ENCODE measurements around the gene PFN1.

DNA sequence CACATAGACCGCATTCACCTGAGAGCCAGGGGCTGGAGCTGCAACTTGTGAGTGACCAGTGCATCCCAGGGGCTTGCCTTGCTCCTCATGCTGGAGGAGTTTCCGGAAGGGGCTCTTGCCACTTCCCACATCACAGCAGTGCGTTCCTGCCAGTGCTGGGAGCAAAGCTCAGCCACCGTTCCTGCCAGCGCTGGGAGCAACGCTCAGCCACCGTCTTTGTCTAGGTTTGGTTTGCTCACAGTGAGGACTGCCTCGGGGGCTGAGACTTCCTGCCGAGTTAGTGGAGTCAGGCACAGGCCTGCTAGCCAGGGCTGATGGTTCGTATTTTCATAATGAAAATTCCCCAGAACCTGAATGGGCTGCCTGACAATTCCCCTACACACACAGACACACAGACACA lies 40.0 kb downstream of the PFN1 start:
- TF ChIP-seq ZNF274 (IDR thresholded peaks at IDR 0.05; ENCODE audit: borderline replicate concordance, extremely low read depth, low read length), result no peak
- no peak for TF ChIP-seq SIRT6 (IDR thresholded peaks at IDR 0.05; ENCODE audit: low read length)
- TF ChIP-seq, protein P1, sequence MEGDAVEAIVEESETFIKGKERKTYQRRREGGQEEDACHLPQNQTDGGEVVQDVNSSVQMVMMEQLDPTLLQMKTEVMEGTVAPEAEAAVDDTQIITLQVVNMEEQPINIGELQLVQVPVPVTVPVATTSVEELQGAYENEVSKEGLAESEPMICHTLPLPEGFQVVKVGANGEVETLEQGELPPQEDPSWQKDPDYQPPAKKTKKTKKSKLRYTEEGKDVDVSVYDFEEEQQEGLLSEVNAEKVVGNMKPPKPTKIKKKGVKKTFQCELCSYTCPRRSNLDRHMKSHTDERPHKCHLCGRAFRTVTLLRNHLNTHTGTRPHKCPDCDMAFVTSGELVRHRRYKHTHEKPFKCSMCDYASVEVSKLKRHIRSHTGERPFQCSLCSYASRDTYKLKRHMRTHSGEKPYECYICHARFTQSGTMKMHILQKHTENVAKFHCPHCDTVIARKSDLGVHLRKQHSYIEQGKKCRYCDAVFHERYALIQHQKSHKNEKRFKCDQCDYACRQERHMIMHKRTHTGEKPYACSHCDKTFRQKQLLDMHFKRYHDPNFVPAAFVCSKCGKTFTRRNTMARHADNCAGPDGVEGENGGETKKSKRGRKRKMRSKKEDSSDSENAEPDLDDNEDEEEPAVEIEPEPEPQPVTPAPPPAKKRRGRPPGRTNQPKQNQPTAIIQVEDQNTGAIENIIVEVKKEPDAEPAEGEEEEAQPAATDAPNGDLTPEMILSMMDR (IDR thresholded peaks at IDR 0.05; ENCODE audit: control extremely low read depth in 1 of 3, insufficient read depth in 1 of 3, low read depth in 1 of 3, low read length in 3 of 3), result no peak
- TF ChIP-seq CHD2 (IDR thresholded peaks at IDR 0.05; ENCODE audit: low read length), result no peak
- TF ChIP-seq TCF12 (IDR thresholded peaks at IDR 0.05; ENCODE audit: low read depth, low read length), result no peak
- TF ChIP-seq JUND (IDR thresholded peaks at IDR 0.05; ENCODE audit: low read length), result no peak
- no peak for TF ChIP-seq POLR2AphosphoS5 (IDR thresholded peaks at IDR 0.05; ENCODE audit: low read depth, low read length)
- no peak for TF ChIP-seq NRF1 (IDR thresholded peaks at IDR 0.05; ENCODE audit: low read depth, low read length)
- TF ChIP-seq SIN3A (conservative IDR thresholded peaks at IDR 0.05 in 1 of 2, IDR thresholded peaks at IDR 0.05 in 1 of 2; ENCODE audit: low read depth in 1 of 2, low read length in 2 of 2), result no peak
- TF ChIP-seq MAFK (IDR thresholded peaks at IDR 0.05; ENCODE audit: low read depth, low read length), result no peak
- no peak for TF ChIP-seq CBX5 (IDR thresholded peaks at IDR 0.05; ENCODE audit: low read depth, low read length)
- TF ChIP-seq TAF7 (optimal IDR thresholded peaks at IDR 0.05; ENCODE audit: borderline replicate concordance, low read depth, low read length), result no peak
- no peak for TF ChIP-seq RAD21 (IDR thresholded peaks at IDR 0.05 in 1 of 2, conservative IDR thresholded peaks at IDR 0.05 in 1 of 2; ENCODE audit: low read depth in 2 of 2, low read length in 2 of 2)
- no peak for TF ChIP-seq POLR2A (IDR thresholded peaks at IDR 0.05; ENCODE audit: control extremely low read depth in 1 of 2, low read depth in 2 of 2, low read length in 2 of 2)

All from H1 (cell line).